ENCODE measurements around the gene BMP2. TPM values are rescaled to one million over a fixed set of nuclear protein-coding genes. Genes with fewer than 3 reads are reported as not detected.

The BMP2 gene
- total and polyA plus RNA-seq, 4 donors: 6.2 to 10.1 (median 7.8) TPM

DNA sequence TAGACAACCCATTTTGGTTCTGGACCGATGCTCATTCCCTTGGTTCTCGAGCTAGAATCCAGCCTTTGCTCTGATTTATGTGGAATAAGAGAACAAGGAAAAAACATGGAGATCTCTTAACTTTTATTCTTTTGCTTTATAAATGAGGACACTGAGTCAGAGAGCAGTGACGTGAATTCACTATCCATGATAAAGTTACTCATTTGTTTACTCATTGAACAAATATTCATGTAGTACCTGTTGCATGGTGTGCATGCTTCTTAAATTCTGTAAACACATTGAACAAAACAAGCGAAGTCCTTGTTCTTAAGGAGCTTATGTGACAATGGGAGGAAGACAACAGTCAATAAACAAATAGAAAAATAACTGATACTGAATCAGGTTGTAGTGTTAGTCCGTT, 56.9 kb downstream of the BMP2 start:
- WGBS (ENCODE audit: insufficient coverage): 83% methylated on average over 1 of the region's 5 CpGs
- H3K27ac ChIP-seq (ENCODE audit: low read depth, low read length): no peak overlapping the region
- no peaks in the 10 kb centered on the region for H3K27me3 ChIP-seq (ENCODE audit: control insufficient read depth, insufficient read depth, low read length)
- no peaks in the 10 kb centered on the region for H3K36me3 ChIP-seq (ENCODE audit: control insufficient read depth, insufficient read depth, low read length)
- H3K9me3 ChIP-seq (ENCODE audit: control insufficient read depth, insufficient read depth, low read length): no peaks in the 10 kb centered on the region
- no peaks in the 10 kb centered on the region for H3K4me1 ChIP-seq (ENCODE audit: control insufficient read depth, insufficient read depth, low read length)
- no peak for DNase-seq (ENCODE audit: low read depth in 4 of 6, low spot score in 6 of 6)
- H3K4me3 ChIP-seq (ENCODE audit: low read depth, low read length): no peak overlapping the region

DNA sequence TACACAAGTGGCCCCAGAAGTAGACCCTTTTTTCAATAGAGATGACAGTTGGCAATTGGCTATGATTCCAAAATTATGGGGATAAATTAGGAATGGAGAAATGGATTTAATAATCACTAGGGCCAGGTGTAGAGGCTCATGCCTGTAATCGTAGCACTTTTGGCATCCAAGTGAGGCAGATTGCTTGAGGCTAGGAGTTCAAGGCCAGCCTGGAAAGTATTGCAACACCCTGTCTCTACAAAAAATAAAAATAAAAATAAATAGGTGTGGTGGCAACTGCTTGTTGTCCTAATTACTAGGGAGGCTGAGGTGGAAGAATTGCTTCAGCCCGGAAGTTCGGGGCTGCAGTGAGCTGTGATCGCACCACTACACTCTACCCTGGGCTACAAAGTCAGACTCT, 60.0 kb downstream of the BMP2 start:
- no peaks in the 10 kb centered on the region for H3K36me3 ChIP-seq (ENCODE audit: control insufficient read depth, insufficient read depth, low read length)
- H3K4me3 ChIP-seq (ENCODE audit: low read depth, low read length): no peak overlapping the region
- H3K27ac ChIP-seq (ENCODE audit: low read depth, low read length): no peak overlapping the region
- no peaks in the 10 kb centered on the region for H3K4me1 ChIP-seq (ENCODE audit: control insufficient read depth, insufficient read depth, low read length)
- no peaks in the 10 kb centered on the region for H3K27me3 ChIP-seq (ENCODE audit: control insufficient read depth, insufficient read depth, low read length)
- no peak for DNase-seq (ENCODE audit: low read depth in 4 of 6, low spot score in 6 of 6)
- WGBS (ENCODE audit: insufficient coverage): no CpG with 5 or more reads among the region's 4 CpGs
- no peaks in the 10 kb centered on the region for H3K9me3 ChIP-seq (ENCODE audit: control insufficient read depth, insufficient read depth, low read length)

DNA sequence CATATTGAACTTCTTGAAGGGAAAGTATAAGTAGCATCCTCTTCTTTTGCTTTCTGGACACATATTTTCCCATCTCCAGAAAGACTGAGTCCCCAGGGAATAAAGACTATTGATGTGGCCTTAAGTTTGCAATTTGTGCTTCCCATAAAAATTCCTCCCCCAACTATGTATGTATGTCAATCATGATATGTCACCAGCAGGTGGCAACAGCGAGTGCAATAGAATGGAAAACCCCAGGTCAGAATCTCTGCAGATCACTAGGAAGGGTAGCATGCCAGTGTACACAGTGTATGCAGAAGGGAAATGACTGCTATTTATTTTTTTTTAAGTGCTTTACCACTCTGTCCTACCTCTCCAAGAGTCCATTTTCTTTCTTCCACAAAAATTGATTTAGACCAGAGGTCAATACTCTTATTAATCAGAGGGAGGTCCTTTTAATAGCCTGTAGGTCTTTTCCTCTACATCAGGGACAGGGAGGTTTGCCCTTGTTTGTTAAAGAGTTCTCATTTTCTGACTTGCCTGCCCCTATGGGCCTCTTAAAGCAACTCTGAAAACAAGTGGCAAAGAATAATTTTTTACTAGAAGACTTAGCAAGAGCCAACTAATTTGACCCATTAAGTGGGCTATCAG, 61.4 kb downstream of the BMP2 start:
- DNase-seq (ENCODE audit: low read depth in 4 of 6, low spot score in 6 of 6): peak; percentile 13 to 83 (median 35)
- Histone ChIP-seq H3K36me3 (ENCODE audit: control insufficient read depth, insufficient read depth, low read length) (no peaks in the 10 kb centered on the region), H3K4me1 (ENCODE audit: control insufficient read depth, insufficient read depth, low read length) (no peaks in the 10 kb centered on the region), H3K27ac (ENCODE audit: low read depth, low read length) (no peak overlapping the region), H3K4me3 (ENCODE audit: low read depth, low read length) (no peak overlapping the region), H3K9me3 (ENCODE audit: control insufficient read depth, insufficient read depth, low read length) (no peaks in the 10 kb centered on the region), H3K27me3 (ENCODE audit: control insufficient read depth, insufficient read depth, low read length) (no peaks in the 10 kb centered on the region)
- WGBS (ENCODE audit: insufficient coverage): 20% methylated on average over 1 of the region's 1 CpG

DNA sequence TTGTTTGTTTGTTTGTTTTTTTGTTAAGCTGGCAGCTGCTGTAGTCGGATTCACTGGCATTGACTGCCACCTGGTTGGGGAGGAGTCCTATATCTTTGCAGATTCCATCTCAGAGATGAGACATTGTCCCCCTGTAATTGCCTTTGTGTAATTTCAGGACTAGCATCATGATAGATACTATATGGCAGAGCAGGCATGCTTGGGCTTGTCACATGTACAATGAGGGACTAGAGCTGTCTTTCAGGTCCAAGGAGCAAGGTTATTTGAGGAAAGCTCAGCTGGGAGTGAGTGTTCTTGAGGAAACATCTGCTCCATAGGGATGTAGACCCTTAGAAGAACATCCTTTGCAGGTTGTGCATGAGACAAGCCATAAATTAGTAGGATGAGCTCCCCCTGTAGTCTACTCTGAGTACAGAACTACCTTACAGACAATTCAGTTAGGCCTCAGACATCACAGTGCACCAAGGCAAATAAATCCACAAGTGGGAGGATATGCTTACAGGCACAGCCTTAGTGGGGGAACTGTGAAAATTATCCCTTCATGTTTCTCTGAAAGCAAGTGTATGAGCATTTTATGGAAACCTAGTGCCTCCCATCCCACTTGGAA, 62.1 kb downstream of the BMP2 start:
- no peak overlapping the region for H3K4me3 ChIP-seq (ENCODE audit: low read depth, low read length)
- no peaks in the 10 kb centered on the region for H3K36me3 ChIP-seq (ENCODE audit: control insufficient read depth, insufficient read depth, low read length)
- no peaks in the 10 kb centered on the region for H3K9me3 ChIP-seq (ENCODE audit: control insufficient read depth, insufficient read depth, low read length)
- 57% methylated on average over 1 of the region's 1 CpG for WGBS (ENCODE audit: insufficient coverage)
- no peaks in the 10 kb centered on the region for H3K4me1 ChIP-seq (ENCODE audit: control insufficient read depth, insufficient read depth, low read length)
- no peak overlapping the region for H3K27ac ChIP-seq (ENCODE audit: low read depth, low read length)
- DNase-seq (ENCODE audit: low read depth in 4 of 6, low spot score in 6 of 6): no peak
- no peaks in the 10 kb centered on the region for H3K27me3 ChIP-seq (ENCODE audit: control insufficient read depth, insufficient read depth, low read length)
